AG10803 (cell line): ENCODE measurements around the gene ZRANB1.

ENCODE experiments used
- DNase-seq: peaks from one replicate; pipeline ENCODE4 v3.0.0; 2010; ENCODE audit warnings: low read depth
- H3K4me3 ChIP-seq: 2 replicates; pipeline ENCODE4 v1.5.1; 2011; ENCODE audit warnings: mild to moderate bottlenecking, low read length, control low read depth
- CTCF ChIP-seq: conservative IDR thresholded peaks from 2 replicates; pipeline ENCODE4 v1.5.1; 2011; ENCODE audit warnings: mild to moderate bottlenecking, low read length, control low read depth, inconsistent platforms

ZRANB1 gene

GRCh38 chr10:125020386-125020785 lies 78.5 kb downstream of the ZRANB1 start:
- TF ChIP-seq CTCF: no peak
- no peak for DNase-seq

GRCh38 chr10:125020871-125021270 lies 78.9 kb downstream of the ZRANB1 start:
- no peak for TF ChIP-seq CTCF
- H3K4me3 ChIP-seq: no peak overlapping the region
- no peak for DNase-seq

More at GRCh38 chr10:125020386-125020785, 78.5 kb downstream of the ZRANB1 start:
- H3K4me3 ChIP-seq: no peak overlapping the region

- DNase-seq: no peak
- TF ChIP-seq CTCF: no peak
- H3K4me3 ChIP-seq: no peak overlapping the region
These were observed 79.9 kb downstream of the ZRANB1 start for GRCh38 chr10:125021686-125022344.

GRCh38 chr10:125022671-125023070 lies 80.7 kb downstream of the ZRANB1 start:
- no peak for TF ChIP-seq CTCF
- no peak for DNase-seq
- H3K4me3 ChIP-seq: no peak overlapping the region

GRCh38 chr10:125023255-125023654 lies 81.3 kb downstream of the ZRANB1 start:
- no peak for TF ChIP-seq CTCF
- no peak for DNase-seq
- no peak overlapping the region for H3K4me3 ChIP-seq

- peak; percentile 58 for DNase-seq
- no peak for TF ChIP-seq CTCF
- no peak overlapping the region for H3K4me3 ChIP-seq
These were observed 82.1 kb downstream of the ZRANB1 start for GRCh38 chr10:125023862-125024496.
